K562 (cell line): ENCODE measurements around the gene SLC22A12. TPM values are rescaled to one million over a fixed set of nuclear protein-coding genes. Genes with fewer than 3 reads are reported as not detected.

Source experiments
- ATAC-seq: fragments of 200-7000 bp; cut with Tn5 transposase; 3 replicates; pipeline ENCODE4 v1.9.1; 2020; ENCODE audit warnings: moderate library complexity
- BruUV-seq: library from RNA; stranded (reverse); fragments of 400-500 nt; replicated peaks from 2 replicates; lab custom pipeline; 2021; lab: Mats Ljungman, UMichigan
- CTCF ChIA-PET: fragments of 300-600 bp; formaldehyde crosslinking; extraction: SDS; loops from one replicate; lab custom pipeline; 2021; ENCODE audit warnings: low intra/inter-chr PET ratio; lab: Yijun Ruan, JAX
- POLR2A ChIA-PET: fragments of 300-600, 350-650 bp; sonication (Branson Sonifier 250); formaldehyde crosslinking; extraction: SDS; loops from one replicate; lab custom pipeline; 2021; ENCODE audit warnings: antibody characterized with exemption, inconsistent platforms; lab: Yijun Ruan, JAX
- DNase-seq, 4 experiments: peaks; one replicate each; pipeline versions ENCODE4 v3.0.0 to v3.0.0-alpha.2; 2011 to 2018; ENCODE audit warnings: low spot score in 3 of 4, mixed read lengths in 3 of 4; ENCODE audit errors: extremely low read depth in 1 of 4
- FAIRE-seq: peaks from 2 replicates; lab custom pipeline; 2011; peaks lifted over from hg19 to GRCh38; lab: Jason Lieb, UNC
- H2AFZ ChIP-seq: 2 replicates; pipeline ENCODE4 v1.6.0; 2011; ENCODE audit warnings: low read depth, low read length, control low read depth, inconsistent platforms
- H3K27ac ChIP-seq: fragments of 200-600 bp; 3 replicates; pipeline ENCODE4 v1.8.0; 2011; ENCODE audit warnings: low read depth, mild to moderate bottlenecking, control low read depth, inconsistent platforms, low read length, moderate library complexity, mixed read lengths; ENCODE audit errors: extremely low read depth
- H3K27me3 ChIP-seq, 2 experiments: fragments of 300-600 bp in 1 of 2; 2 replicates in 1 of 2; 3 replicates in 1 of 2; pipeline versions ENCODE4 v1.6.0 to v1.8.0; 2011; ENCODE audit warnings: inconsistent platforms in 2 of 2, low read length in 2 of 2, mild to moderate bottlenecking in 1 of 2, mixed read lengths in 1 of 2, moderate library complexity in 1 of 2; ENCODE audit not compliant: control insufficient read depth in 2 of 2, insufficient read depth in 2 of 2
- H3K36me3 ChIP-seq: fragments of 300-600 bp; 3 replicates; pipeline ENCODE4 v1.8.0; 2011; ENCODE audit warnings: mild to moderate bottlenecking, low read length, inconsistent platforms; ENCODE audit not compliant: control insufficient read depth, insufficient read depth
- H3K4me1 ChIP-seq, 2 experiments: fragments of 200-600 bp in 1 of 2; replicated peaks in 1 of 2; 2 replicates in 1 of 2; 3 replicates in 1 of 2; pipeline versions ENCODE4 v1.5.1 to v1.8.0; 2011; ENCODE audit warnings: inconsistent platforms in 2 of 2, low read length in 2 of 2, mild to moderate bottlenecking in 1 of 2, mixed read lengths in 1 of 2, moderate library complexity in 1 of 2; ENCODE audit not compliant: control insufficient read depth in 2 of 2, insufficient read depth in 2 of 2
- H3K4me2 ChIP-seq: 2 replicates; pipeline ENCODE4 v1.6.1; 2011; ENCODE audit warnings: low read length, control low read depth, inconsistent platforms, mixed read lengths; ENCODE audit not compliant: insufficient read depth
- H3K4me3 ChIP-seq: fragments of 200-600 bp; sonication (generic), shearing (Covaris generic); 2 replicates; pipeline ENCODE4 v1.5.1; 2016; ENCODE audit warnings: control low read depth, inconsistent platforms
- H3K79me2 ChIP-seq: fragments of 200-600 bp; 3 replicates; pipeline ENCODE4 v1.8.0; 2011; ENCODE audit warnings: low read length, inconsistent platforms; ENCODE audit not compliant: control insufficient read depth, insufficient read depth
- H3K9ac ChIP-seq, 2 experiments: 2 replicates each; pipeline versions ENCODE4 v1.6.0 to v1.6.1; 2011; ENCODE audit warnings: low read depth in 2 of 2, low read length in 2 of 2, control low read depth in 1 of 2, inconsistent platforms in 1 of 2, mild to moderate bottlenecking in 1 of 2, mixed read lengths in 1 of 2; ENCODE audit not compliant: insufficient read depth in 1 of 2
- H3K9me1 ChIP-seq: one replicate; pipeline ENCODE4 v1.6.0; 2011; ENCODE audit warnings: inconsistent platforms, mild to moderate bottlenecking, low read length, moderate library complexity; ENCODE audit not compliant: control insufficient read depth, insufficient read depth
- H3K9me3 ChIP-seq: replicated peaks from 2 replicates; pipeline ENCODE4 v1.5.1; 2011; ENCODE audit warnings: low read depth, low read length, inconsistent platforms; ENCODE audit not compliant: control insufficient read depth, insufficient read depth
- H4K20me1 ChIP-seq: replicated peaks from 2 replicates; pipeline ENCODE4 v1.6.1; 2011; ENCODE audit warnings: low read length, inconsistent platforms, mixed read lengths; ENCODE audit not compliant: control insufficient read depth, insufficient read depth
- CBX3 ChIP-seq, 2 experiments: IDR thresholded peaks; 1 replicate in 1 of 2; 2 replicates in 1 of 2; pipeline ENCODE4 v1.6.1; 2012; ENCODE audit warnings: inconsistent platforms in 2 of 2, low read length in 2 of 2, borderline replicate concordance in 1 of 2, control low read depth in 1 of 2
- CREB1 ChIP-seq, 2 experiments: sonication (generic) in 1 of 2; formaldehyde crosslinking in 1 of 2; IDR thresholded peaks; 2 replicates each; pipeline versions ENCODE4 v1.6.1 to v1.8.0; 2012 to 2022; ENCODE audit warnings: inconsistent platforms in 1 of 2, mild to moderate bottlenecking in 1 of 2, missing genetic modification reagents in 1 of 2, moderate library complexity in 1 of 2
- ELF2 ChIP-seq: fragments of 250-450 bp; sonication (Bioruptor Pico); IDR thresholded peaks from 2 replicates; pipeline ENCODE4 v1.5.0; 2021; ENCODE audit warnings: mild to moderate bottlenecking
- EP300 ChIP-seq: IDR thresholded peaks from 2 replicates; pipeline ENCODE4 v1.6.1; 2012; ENCODE audit warnings: low read length, improper control_type of control experiment
- GTF2F1 ChIP-seq: IDR thresholded peaks from 2 replicates; pipeline ENCODE4 v1.6.1; 2011; ENCODE audit warnings: low read depth, low read length, improper control_type of control experiment
- MED1 ChIP-seq: sonication (generic); formaldehyde crosslinking; IDR thresholded peaks from 2 replicates; pipeline ENCODE4 v1.8.1; 2023; ENCODE audit warnings: missing genetic modification reagents, borderline replicate concordance
- NFXL1 ChIP-seq: fragments of 450-650 bp; formaldehyde crosslinking; IDR thresholded peaks from 2 replicates; pipeline ENCODE4 v1.4.0; 2021; ENCODE audit warnings: mild to moderate bottlenecking
- PML ChIP-seq: IDR thresholded peaks from 2 replicates; pipeline ENCODE4 v1.6.1; 2012; ENCODE audit warnings: low read length, inconsistent platforms
- ZBED1 ChIP-seq: IDR thresholded peaks from 2 replicates; pipeline ENCODE4 v1.6.1; 2014
- ZNF707 ChIP-seq: fragments of 250-450 bp; sonication (Bioruptor Pico); conservative IDR thresholded peaks from 2 replicates; pipeline ENCODE4 v1.8.0; 2022; ENCODE audit warnings: inconsistent platforms, mild to moderate bottlenecking, moderate library complexity
- ZSCAN32 ChIP-seq: fragments of 450-650 bp; formaldehyde crosslinking; IDR thresholded peaks from 2 replicates; pipeline ENCODE4 v1.4.0; 2020; ENCODE audit warnings: mild to moderate bottlenecking, moderate library complexity
- WGBS: fragments of 100-300 bp; shearing (Covaris generic); methylation state at CpG from one replicate; pipeline ENCODE4 v1.1.6; 2016; ENCODE audit warnings: low coverage, mixed read lengths; ENCODE audit not compliant: insufficient coverage; ENCODE audit errors: missing lambda C conversion rate; 5-methylcytosine and 5-hydroxymethylcytosine counted together
- in situ Hi-C: fragments of 300-500 bp; cut with MboI; formaldehyde crosslinking; loops from 4 replicates; pipeline ENCODE4 v1.15.0; 2018; ENCODE audit warnings: inconsistent platforms, mixed read lengths
- intact Hi-C: fragments of 100-400 bp; cut with micrococcal nuclease; formaldehyde crosslinking; loops from 2 replicates; pipeline ENCODE4 v1.14.2; 2022
- polyA plus RNA-seq, 8 experiments: library from polyadenylated mRNA; depleted of rRNA in 4 of 8; stranded (reverse) in 5 of 8; unstranded in 3 of 8; fragments of >200 nt; fragmentation: Nextera tagmentation in 2 of 8; fragmentation: Illumina TruSeq in 1 of 8; extraction: Ambion mirVana in 2 of 8; extraction: Trizol in 1 of 8; gene quantifications; 2 replicates each; pipeline versions ENCODE4 v1.2.1 to v1.2.3, GENCODE V29; 2011 to 2014; ENCODE audit warnings: inconsistent platforms in 1 of 8, missing spikeins in 1 of 8
- total RNA-seq, 7 experiments: library from RNA; depleted of rRNA in 6 of 7; stranded (reverse); fragments of >200 nt in 6 of 7; fragmentation: Illumina TruSeq in 2 of 7; extraction: Trizol in 2 of 7; gene quantifications; 2 replicates each; pipeline versions ENCODE4 v1.2.1 to v1.2.3, GENCODE V29; 2011 to 2021; ENCODE audit warnings: low replicate concordance in 1 of 7
- TF ChIP-seq, protein P1 (sequence below), 2 experiments: fragments of 450-650 bp in 1 of 2; IDR thresholded peaks; 2 replicates each; pipeline ENCODE4 v1.6.1; 2011 to 2017; ENCODE audit warnings: low read depth in 2 of 2, antibody characterized with exemption in 1 of 2, borderline replicate concordance in 1 of 2, low read length in 1 of 2, mild to moderate bottlenecking in 1 of 2, mixed read lengths in 1 of 2; ENCODE audit not compliant: control insufficient read depth in 1 of 2
- TF ChIP-seq, protein P2 (sequence below): fragments of 450-650 bp; IDR thresholded peaks from 2 replicates; pipeline ENCODE4 v1.6.1; 2016; ENCODE audit warnings: low read depth, mild to moderate bottlenecking, moderate library complexity
- TF ChIP-seq, protein P3 (sequence below): sonication (generic); formaldehyde crosslinking; IDR thresholded peaks from 2 replicates; pipeline ENCODE4 v1.8.1; 2022; ENCODE audit warnings: missing genetic modification reagents

SLC22A12 gene
- total and polyA plus RNA-seq, 9 of the 15 experiments (the other 6 are each of a cell fraction or from before 2014, with no cell fraction given): not detected

DNA sequence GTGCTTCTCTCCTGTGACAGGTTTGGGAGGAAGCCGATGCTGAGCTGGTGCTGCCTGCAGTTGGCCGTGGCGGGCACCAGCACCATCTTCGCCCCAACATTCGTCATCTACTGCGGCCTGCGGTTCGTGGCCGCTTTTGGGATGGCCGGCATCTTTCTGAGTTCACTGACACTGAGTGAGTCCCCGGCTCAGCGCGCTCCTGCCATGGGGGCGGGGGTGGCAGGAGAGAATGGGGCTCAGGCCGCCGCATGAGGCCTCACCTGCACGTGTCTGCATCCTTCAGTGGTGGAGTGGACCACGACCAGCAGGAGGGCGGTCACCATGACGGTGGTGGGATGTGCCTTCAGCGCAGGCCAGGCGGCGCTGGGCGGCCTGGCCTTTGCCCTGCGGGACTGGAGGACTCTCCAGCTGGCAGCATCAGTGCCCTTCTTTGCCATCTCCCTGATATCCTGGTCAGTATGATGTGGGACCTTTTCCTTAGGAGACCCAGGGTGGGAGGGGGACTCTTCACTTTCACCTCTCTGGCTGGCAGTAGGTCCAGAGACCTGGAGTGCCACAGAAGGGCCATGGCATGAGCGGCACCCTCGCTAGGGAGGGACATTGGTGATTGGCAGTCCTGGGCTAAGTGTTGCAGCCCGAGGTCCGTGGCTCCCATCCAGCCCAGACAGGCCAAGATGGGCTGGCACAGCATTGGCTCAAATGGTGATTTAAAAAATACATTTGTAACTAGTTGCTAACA lies 28.9 kb upstream of the SLC22A12 start:
- BruUV-seq: no TSS peak
- Histone ChIP-seq H3K4me3 (no peak overlapping the region), H3K36me3 (no peaks in the 10 kb centered on the region), H2AFZ (no peak overlapping the region), H4K20me1 (peaks cover 9% of the 10 kb centered on the region; the same call in 1 of the 2 replicates), H3K9me3 (no peaks in the 10 kb centered on the region), H3K9ac (no peak overlapping the region; a peak in 1 of 4 replicates), H3K27ac (no peak overlapping the region), H3K9me1 (no peaks in the 10 kb centered on the region), H3K4me2 (no peak overlapping the region), H3K27me3 (peaks cover 14 to 64% of the 10 kb centered on the region in 2 experiments; a peak in 4 of 5 replicates), H3K79me2 (no peaks in the 10 kb centered on the region), H3K4me1 (peaks cover 0 to 27% of the 10 kb centered on the region in 2 experiments; a peak in 2 of 5 replicates)
- 20% methylated on average over 24 of the region's 29 CpGs for WGBS
- POLR2A ChIA-PET: interaction anchor here (0.6 kb wide), 1 partner anchor 62 kb away, joined by 3 read pairs; no protein-coding TSS in a partner anchor
- DNase-seq (no peak), FAIRE-seq (no peak), ATAC-seq (no peak)
- intact Hi-C loops: no loop called here
- in situ Hi-C loops: no loop called here
- CTCF ChIA-PET: no interaction called here
- TF ChIP-seq PML (no peak), EP300 (no peak), ZBED1 (no peak), CBX3 (IDR thresholded peaks at IDR 0.05; ENCODE audit: borderline replicate concordance in 1 of 2, low read length in 2 of 2) (no peak), ZNF707 (CRISPR knock-in tag) (no peak), CREB1 (IDR thresholded peaks at IDR 0.05) (no peak), CREB1 (CRISPR knock-in tag; IDR thresholded peaks at IDR 0.05) (no peak), ELF2 (CRISPR knock-in tag) (no peak), ZSCAN32 (CRISPR knock-in tag) (no peak), MED1 (CRISPR knock-in tag) (no peak), GTF2F1 (no peak), NFXL1 (CRISPR knock-in tag) (no peak)
- TF ChIP-seq, protein P1, sequence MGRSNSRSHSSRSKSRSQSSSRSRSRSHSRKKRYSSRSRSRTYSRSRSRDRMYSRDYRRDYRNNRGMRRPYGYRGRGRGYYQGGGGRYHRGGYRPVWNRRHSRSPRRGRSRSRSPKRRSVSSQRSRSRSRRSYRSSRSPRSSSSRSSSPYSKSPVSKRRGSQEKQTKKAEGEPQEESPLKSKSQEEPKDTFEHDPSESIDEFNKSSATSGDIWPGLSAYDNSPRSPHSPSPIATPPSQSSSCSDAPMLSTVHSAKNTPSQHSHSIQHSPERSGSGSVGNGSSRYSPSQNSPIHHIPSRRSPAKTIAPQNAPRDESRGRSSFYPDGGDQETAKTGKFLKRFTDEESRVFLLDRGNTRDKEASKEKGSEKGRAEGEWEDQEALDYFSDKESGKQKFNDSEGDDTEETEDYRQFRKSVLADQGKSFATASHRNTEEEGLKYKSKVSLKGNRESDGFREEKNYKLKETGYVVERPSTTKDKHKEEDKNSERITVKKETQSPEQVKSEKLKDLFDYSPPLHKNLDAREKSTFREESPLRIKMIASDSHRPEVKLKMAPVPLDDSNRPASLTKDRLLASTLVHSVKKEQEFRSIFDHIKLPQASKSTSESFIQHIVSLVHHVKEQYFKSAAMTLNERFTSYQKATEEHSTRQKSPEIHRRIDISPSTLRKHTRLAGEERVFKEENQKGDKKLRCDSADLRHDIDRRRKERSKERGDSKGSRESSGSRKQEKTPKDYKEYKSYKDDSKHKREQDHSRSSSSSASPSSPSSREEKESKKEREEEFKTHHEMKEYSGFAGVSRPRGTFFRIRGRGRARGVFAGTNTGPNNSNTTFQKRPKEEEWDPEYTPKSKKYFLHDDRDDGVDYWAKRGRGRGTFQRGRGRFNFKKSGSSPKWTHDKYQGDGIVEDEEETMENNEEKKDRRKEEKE (IDR thresholded peaks at IDR 0.05; ENCODE audit: borderline replicate concordance in 1 of 2, control insufficient read depth in 1 of 2, low read depth in 2 of 2, low read length in 1 of 2): no peak
- TF ChIP-seq, protein P2, sequence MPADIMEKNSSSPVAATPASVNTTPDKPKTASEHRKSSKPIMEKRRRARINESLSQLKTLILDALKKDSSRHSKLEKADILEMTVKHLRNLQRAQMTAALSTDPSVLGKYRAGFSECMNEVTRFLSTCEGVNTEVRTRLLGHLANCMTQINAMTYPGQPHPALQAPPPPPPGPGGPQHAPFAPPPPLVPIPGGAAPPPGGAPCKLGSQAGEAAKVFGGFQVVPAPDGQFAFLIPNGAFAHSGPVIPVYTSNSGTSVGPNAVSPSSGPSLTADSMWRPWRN: no peak
- TF ChIP-seq, protein P3, sequence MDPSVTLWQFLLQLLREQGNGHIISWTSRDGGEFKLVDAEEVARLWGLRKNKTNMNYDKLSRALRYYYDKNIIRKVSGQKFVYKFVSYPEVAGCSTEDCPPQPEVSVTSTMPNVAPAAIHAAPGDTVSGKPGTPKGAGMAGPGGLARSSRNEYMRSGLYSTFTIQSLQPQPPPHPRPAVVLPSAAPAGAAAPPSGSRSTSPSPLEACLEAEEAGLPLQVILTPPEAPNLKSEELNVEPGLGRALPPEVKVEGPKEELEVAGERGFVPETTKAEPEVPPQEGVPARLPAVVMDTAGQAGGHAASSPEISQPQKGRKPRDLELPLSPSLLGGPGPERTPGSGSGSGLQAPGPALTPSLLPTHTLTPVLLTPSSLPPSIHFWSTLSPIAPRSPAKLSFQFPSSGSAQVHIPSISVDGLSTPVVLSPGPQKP (CRISPR knock-in tag): no peak
